MV-4-11 (cell line): Measurements from ENCODE around the gene AMOTL2.

Source experiments
- DNase-seq: peaks from one replicate; lab custom pipeline; 2025; lab: John Stamatoyannopoulos, UW

Gene AMOTL2

GRCh38 chr3:134374105-134374790, at the start of gene AMOTL2:
TSS of gene AMOTL2 (minus strand) at chr3:134374447. CDS start at chr3:134371433, 3,014 bp downstream.
- DNase-seq, result peak; percentile 56

DNA sequence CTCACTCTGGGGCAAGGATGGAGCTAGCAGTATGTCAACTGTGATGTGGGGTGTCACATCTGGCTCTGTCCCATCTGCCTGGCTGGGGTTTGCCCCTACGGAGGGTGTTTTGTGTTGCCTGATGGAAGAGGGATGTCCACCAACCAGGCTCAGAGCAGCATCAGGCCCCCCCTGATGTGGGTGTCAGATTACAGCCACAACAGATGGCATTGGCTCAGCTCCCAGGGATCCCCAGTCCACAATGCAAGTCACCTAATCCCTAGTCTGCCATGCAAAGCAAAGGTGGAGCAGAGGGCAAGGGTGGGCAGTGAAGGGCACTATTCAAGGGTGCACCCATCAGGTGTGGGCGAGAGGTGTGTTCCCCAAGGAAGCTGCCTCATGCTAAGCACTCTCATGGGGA, 48.9 kb upstream of the AMOTL2 start:
- no peak for DNase-seq

DNA sequence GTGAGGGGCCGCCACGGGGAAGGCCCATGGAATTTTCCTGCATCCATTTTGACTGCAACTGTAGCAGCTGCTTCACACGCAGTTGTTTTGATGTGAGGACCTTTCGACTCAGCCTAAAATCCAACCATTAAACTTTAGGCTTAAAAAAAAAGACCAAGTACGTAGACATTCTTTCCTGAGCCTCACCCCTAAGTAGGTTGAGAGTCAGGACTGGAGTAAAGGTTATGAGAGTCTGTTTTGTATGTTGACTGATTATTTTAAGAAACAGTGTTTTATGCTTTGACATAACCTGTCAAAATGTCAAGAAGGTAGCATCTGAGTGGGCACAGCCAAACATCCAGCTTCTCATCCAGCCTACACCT, 45.7 kb upstream of the AMOTL2 start:
- no peak for DNase-seq

DNA sequence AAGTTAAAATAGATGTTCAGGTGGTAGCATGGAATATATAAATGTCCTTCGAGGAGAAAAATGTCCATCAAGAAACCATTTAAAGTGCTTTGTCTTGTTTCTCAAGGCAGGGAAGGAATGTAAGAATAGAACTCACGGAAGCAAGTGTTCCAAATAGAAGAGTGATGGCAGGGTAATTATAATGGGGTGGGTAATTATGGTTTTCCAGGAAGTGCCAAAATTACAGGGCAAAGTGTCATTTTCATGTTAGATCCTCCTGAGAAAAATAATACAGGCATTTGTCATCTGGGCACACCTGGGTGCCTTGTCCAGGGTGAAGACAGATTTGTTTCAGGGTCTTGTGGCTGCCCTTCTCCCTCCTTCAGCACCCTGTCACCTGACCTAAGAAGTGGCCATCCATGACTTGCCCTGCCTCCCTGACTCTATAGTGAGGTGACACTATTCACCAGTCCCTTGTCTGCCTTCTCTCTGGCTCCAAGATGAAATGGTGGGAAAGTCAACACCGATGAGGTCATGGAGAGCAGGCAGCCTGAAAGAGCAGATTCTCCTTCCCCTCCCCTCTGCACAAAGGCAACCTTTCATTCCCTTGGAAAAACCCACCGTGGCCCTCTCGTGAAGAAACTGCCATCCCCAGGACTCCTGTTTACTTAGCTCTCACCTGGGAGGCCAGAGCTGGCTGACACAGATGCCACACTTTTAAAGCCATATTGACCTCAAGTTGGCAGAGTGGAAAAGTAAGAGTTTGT, 45.1 kb upstream of the AMOTL2 start:
- DNase-seq, result no peak

DNA sequence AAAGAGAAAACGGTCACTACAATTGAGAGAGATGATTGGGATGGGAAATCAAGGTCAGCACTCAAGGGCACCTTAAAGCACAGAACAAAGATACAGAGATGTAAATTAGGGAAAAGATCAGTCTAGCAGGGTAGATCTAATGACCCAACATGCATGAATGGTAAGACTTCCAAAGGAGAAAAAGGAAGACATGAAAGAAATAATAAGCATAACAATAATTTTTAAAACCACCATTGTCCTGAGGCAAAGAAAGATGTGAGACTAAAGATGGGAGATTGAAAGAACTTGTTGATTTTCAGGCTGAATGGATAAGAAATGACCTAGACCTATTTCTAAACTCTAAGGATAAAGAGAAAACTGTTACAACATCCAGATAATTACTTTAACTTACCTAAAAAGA, 34.8 kb upstream of the AMOTL2 start:
- DNase-seq, result no peak

- DNase-seq, result no peak
Observed at GRCh38 chr3:134407239-134407625, 33.0 kb upstream of the AMOTL2 start.

GRCh38 chr3:134406331-134407238, 32.3 kb upstream of the AMOTL2 start:
- no peak for DNase-seq

GRCh38 chr3:134404366-134404885, 30.2 kb upstream of the AMOTL2 start:
- DNase-seq, result no peak

GRCh38 chr3:134397755-134398154, 23.5 kb upstream of the AMOTL2 start:
- DNase-seq, result no peak

- DNase-seq, result no peak
Observed at GRCh38 chr3:134395103-134395502, 20.9 kb upstream of the AMOTL2 start.

DNA sequence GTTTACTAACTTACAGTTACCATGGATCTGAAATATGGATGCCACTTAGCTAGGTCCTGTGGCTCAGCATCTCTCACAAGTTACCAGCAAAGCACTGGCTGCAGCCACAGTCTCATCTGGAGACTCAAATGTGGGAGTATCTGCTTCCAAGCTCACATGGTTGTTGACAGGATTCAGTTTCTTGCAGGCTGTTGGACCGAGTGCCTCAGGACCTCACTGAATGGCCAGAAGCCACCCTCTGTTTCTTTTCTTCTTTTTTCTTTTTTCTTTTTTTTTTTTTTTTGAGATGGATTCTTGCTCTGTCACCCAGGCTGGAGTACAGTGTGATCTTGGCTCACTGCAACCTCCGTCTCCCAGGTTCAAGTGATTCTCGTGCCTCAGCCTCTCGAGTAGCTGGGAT, 20.1 kb upstream of the AMOTL2 start:
- no peak for DNase-seq

- DNase-seq, result no peak
Observed at GRCh38 chr3:134393074-134393473, 18.8 kb upstream of the AMOTL2 start.

DNA sequence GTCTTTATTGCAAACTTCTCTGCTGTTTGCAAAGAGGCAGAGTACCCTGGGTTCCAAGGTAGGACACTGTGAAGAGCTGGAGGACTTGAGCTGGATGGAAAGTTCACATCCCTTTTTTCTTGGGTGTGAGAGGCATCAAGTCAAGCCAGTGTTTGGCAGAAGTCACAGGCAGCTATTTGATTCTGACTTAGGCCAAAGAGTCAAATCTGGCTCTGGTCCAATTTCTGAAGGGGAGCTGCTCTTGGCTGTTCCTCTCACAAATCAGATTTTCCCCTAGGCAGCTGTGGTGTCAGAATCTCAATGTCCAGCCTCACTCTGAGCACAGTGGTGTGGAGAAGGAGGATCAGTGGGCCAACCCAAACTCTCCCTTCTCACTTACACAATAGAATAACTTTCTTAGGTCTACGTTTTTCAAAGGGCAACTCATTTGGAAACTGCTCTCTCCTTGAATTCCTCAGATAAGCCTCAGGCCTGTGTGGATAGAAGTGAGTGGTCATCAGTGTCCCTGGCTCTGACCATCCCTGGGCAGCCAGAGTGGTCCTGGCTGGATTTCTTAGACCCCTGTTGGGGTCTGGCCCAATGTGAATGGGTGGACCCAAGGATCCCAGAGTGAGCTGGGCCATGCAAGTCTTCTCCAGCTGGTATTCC, 18.2 kb upstream of the AMOTL2 start:
- no peak for DNase-seq

DNA sequence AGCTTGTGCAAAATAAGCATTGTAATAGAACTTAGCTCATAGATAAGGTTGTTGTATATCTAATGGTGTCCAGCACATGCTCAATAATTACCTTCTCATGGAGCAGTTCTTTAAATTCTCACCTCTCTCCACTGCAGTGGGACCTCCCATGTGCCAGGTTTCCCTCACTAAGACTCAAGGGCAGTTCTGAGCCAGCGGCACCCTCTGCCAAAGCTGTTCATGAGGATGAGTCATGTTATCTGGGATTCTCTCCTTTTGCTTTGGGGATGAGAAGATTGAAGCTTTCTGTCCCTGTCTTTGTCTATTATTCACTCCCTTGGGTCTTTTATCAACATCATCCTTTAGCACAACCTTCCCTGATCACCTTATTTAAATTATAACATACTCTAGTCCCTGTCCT, 15.6 kb upstream of the AMOTL2 start:
- no peak for DNase-seq

GRCh38 chr3:134388788-134389485, 14.7 kb upstream of the AMOTL2 start:
- DNase-seq, result no peak

- no peak for DNase-seq
Observed at GRCh38 chr3:134388292-134388691, 14.0 kb upstream of the AMOTL2 start.

- DNase-seq, result no peak
Observed at GRCh38 chr3:134387293-134387692, 13.0 kb upstream of the AMOTL2 start.

- no peak for DNase-seq
Observed at GRCh38 chr3:134384963-134385362, 10.7 kb upstream of the AMOTL2 start.

GRCh38 chr3:134381831-134382442, 7.7 kb upstream of the AMOTL2 start:
- no peak for DNase-seq

DNA sequence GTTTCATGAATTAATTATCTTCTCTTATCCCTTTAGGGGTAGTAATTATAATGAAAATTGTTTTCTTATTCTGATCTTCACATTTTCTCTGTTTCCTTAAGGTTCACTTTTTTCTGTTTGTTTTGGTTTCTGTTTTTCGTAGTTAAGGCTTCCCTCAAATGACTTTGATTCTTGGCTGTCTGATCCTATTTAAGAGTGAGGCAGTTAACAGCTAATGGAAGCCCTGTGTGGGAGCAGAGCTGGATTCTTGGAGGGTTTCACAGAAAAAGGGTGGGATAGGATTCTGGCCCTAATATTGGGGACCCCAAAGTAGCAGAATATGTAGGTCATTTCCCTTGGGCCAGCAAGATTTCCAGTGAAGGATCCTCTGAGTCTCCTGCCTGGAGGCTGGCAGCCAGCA, 6.8 kb upstream of the AMOTL2 start:
- DNase-seq, result no peak

DNA sequence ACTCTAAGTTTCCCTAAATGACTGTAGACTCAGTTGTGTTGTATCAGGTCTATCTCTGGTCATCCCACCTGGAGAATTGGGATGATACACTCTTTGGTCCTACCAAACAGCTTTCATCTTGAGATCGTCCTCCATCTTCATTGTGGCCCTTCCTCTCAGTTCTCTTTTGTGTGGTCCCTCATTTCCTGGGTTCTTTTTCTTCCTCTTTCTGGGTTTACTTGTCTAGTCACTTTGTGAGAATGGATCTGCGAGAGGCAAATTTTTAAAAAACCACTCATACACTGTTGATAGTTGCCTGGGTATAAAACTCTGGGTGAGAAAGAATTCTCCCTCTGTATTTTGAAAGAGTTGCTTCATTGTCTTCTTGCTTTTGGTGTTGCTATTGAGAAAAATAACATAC, 6.0 kb upstream of the AMOTL2 start:
- peak; percentile 75 for DNase-seq
